Activated effector memory CD4-positive, alpha-beta T cell treated with anti-CD3 and anti-CD28 coated beads, Interleukin-2, amount 50 U/mL, for 16 hours (primary cell): ENCODE data around the gene LIFR.

Source experiments
- DNase-seq: peaks from one replicate; pipeline ENCODE4 v3.0.0-alpha.2; 2020

LIFR gene

DNA sequence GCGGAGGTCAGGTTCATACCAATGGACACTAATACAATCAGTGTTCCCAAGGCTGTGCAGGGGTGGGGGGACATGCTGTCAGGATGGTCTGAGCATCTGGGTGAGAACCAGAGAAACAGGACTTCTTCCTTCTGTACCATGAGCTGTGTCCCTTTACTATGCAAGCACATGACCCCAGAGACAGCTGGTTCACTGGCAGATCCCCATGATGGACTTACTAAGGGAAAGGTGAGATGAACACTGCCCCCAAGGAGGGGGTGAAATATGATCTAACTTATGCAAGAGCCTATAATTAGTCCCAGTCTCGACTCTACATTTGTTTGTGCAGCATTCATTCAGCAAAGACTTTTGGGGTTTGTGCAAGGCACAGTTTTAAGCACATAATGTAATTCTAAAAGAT, 91.4 kb downstream of the LIFR start:
- no peak for DNase-seq

DNA sequence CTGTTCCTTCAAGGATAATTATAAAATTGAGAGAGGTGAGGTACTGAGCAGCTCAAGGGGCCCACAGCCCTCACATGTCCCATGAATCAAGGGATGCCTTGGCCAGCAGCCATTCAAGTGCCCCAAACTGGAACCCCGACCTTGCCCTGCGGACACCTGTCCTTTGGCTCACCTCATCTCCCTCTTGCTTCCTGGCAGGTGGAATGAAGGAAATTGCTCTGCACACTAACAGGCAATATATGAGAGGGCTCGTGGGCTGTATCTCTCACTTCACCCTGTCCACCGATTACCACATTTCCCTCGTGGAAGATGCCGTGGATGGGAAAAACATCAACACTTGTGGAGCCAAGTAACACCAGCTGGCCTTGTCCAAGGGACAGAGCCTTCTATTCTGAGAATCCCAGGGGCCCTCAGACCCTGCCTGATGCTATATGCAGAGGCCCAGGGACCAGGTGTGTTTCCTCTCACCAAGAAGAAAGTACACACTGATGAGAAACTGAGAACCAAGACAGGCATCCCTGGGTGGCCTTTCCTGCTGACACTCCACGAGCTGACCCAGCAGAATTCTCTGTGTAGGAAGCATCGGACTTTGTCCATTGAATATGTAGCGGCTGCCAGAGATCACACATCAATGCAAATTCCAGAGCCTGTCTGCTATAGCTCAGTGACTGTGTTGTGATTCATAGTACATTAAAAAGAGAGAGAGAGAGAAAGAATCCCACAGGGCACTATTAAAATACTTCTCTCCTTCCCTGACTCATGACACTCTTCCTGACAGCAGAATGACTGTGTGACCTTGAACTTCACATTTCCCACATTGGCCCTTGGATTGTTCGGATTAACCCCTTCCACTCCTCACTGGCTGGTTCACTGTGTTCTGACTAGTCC, 92.6 kb downstream of the LIFR start:
- no peak for DNase-seq

DNA sequence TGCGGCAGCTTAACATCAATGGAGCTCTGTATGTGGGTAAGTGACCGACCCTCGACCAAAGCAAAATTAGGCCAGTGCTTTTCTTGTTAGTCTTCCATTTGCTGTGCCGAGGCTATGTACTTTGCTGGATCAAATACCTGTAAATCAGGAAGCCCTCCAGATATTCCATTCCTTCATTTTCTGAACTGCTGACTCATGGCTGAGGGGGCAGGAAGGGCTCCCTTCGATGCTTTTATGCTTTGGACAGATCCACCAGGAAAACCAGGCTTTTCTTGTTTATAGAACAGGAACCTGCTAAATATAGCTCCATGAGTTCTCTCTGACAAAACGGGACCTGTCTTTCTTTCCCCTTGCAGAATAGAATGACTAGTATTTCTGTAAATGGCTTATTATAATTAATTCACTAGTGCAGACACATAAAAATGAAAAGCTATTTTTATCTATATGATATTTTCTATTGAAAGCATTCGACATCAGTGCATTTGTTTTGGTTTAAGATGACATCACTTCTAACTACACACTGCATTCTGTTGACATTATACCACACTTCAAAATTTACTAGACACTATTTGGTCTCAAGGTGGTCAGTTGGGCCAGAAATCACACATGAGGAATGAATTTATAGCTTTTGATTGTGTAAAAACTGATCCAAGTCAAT, 93.3 kb downstream of the LIFR start:
- no peak for DNase-seq

DNA sequence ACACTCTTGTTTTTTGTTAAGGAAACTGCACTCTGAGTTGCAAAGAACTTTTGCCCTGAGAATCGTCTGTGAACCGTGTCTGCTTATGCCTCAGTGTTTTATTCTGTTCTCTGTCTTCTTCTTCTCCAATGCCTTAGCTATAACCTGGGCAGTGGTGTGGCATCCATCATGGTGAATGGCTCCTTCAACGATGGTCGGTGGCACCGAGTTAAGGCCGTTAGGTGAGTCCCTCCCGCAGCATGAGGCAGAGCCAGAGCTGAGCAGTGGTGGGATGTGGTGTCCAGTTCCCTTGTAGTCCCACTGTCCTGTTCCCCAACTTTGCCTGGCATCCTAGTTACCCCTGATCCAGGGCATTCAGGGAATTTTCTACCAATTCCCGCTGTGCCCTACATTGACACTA, 98.3 kb downstream of the LIFR start:
- no peak for DNase-seq

DNA sequence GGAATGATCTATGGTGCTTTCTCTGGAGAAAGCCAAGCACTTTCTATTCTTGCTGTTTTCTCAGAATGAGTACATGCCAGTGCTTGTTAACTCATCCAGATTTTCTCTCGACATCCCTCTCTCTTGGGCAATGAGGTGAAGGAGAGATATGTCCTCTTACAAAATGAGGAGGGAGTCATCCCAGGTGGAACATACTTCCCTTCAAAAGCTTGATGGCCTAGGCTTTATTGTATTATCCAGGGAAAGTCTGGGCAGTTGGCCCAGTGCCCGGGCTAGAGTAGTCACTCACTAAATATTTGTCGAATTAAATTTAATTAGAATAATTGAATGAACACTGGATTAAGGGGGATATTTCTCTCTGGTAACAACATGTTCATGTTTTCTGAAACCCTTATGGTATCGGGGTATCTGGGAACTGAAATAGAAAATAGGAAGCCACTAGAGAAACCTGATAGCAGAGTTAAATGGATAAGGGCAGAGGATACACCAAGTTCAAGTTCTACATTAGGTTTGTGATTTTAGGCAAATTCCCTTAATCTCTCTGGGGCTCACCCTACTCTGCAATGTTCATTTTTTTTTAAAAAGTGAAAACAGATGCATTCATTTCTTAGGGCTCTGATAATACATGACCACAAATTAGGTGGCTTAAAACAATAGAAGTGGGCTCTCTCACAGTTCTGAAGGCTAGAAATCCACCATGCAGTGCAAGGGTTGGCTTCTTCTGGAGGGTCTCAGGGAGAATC, 99.6 kb downstream of the LIFR start:
- no peak for DNase-seq

DNA sequence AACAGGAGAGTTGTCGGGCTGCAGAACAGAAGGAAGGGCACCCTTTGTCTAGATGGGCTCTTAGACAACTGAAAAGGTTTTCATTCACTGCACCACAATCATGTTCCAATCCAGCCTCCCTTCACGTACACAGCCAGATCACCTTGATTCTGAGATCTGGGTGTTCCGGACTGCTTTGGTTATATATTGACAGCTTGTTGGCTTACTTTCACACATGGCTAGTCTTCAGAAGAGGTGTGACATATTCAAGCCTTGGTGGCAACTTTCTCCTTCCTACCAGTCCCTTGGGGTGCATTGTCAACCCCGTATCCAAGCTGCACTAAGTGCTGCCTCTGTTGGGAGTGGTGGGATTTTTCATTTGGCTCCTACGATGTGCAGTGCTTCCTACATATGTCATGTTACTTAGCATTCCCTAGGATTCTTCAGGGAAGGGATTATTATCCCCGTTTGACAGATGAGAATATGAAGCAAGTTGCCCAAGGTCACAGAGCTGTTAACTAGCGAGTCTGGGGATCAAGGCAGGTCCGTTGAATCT, 100.6 kb downstream of the LIFR start:
- DNase-seq: no peak

DNA sequence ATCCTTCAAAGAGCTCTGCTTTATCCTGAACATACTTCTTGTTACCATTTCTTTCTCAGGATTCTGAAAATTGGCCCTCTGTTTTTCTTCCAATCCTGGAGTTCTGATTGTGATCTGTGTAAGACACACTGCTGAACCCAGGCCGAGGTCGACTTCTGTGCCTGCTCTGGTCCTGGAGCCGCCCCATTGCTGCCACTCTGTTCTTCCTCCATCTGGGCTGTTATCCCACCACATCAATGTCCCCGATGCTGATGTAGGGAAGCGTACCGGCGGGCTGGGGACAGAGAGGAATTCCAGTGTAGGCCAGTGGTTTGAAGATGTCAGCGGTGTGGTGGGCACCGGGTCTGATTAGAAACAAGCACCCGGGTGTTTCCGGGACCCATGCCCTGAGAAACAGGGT, 102.5 kb downstream of the LIFR start:
- DNase-seq: no peak

DNA sequence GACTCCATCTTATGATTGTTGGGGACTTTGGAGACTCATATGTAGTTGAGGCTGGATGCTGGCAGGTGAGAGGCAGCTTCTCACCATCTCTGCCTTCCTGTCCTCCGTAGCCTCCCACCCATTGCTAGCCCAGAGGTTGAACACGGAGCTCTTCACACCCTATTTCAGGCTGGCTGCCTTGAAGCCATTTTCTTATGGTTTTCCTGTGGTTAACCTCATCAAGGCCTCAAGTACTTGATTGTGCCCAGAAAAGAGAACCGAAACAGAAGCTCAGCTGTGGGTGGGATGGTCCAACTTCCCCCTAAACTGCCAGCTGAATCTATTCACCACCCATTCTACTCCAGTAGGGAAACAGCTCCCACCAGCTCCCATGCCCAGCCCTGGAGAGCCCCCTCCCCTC, 102.9 kb downstream of the LIFR start:
- DNase-seq: peak; percentile 72

DNA sequence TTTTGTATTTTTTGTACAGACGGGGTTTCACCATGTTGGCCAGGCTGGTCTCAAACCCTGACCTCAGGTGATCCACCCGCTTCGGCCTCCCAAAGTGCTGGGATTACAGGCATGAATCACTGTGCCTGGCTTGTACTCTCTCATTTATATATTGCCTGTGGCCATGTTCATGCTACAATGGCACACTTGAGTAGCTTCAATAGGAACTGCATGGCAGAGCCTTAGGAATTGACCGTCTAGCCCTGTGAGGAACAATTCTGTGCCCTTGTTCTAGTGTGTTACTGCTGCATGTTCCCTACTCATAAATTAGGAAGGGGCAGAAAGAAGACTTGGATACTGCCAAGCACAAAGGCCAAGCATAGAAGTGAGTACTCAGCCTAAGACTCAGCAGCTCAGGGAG, 104.2 kb downstream of the LIFR start:
- DNase-seq: no peak

DNA sequence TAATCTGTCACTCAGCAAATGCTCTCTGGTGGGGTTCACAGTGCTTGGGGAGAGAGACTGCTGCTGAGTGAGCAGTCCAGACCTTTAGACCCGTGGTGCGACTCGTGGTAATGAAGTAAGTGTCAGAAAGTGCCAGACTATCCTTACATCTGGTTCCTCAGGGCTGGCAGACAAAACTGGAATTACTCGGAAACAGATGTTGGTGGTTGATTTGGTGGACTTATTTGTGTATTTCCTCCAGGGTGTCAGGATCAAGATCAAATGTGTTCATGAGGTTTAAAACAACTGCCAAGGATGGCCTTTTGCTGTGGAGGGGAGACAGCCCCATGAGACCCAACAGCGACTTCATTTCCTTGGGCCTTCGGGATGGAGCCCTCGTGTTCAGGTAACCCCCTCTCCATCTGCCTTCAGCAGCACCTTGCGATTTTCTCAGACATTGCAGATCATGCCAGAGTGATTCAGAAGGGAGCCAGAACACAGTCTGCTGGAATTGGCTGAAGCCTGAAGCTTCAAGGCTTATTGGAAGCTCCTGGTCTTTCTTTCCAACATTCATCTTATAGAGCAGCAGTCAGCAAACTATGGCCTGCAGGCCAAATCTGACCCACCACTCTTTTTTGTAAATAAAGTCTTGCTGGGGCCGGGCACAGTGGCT, 105.2 kb downstream of the LIFR start:
- DNase-seq: no peak

DNA sequence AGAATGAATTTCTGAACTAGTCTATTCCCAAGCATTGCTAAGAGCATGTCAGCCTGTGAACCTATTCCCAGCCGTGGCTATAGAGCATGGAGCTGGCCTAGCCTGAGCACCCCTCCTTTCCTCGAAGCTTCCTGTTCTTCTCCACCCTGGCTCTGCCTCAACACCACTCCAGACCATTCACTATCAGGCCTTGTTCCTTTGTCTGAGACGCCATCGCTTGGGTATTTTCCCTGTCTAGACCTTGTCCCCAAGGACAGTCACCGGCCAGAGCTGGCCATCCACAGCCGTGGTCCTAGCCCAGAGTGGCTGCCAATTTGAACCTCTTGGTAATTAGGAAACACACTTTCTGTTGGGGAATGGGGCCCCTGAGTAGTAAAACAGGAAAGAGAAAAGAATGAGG, 105.8 kb downstream of the LIFR start:
- DNase-seq: no peak

DNA sequence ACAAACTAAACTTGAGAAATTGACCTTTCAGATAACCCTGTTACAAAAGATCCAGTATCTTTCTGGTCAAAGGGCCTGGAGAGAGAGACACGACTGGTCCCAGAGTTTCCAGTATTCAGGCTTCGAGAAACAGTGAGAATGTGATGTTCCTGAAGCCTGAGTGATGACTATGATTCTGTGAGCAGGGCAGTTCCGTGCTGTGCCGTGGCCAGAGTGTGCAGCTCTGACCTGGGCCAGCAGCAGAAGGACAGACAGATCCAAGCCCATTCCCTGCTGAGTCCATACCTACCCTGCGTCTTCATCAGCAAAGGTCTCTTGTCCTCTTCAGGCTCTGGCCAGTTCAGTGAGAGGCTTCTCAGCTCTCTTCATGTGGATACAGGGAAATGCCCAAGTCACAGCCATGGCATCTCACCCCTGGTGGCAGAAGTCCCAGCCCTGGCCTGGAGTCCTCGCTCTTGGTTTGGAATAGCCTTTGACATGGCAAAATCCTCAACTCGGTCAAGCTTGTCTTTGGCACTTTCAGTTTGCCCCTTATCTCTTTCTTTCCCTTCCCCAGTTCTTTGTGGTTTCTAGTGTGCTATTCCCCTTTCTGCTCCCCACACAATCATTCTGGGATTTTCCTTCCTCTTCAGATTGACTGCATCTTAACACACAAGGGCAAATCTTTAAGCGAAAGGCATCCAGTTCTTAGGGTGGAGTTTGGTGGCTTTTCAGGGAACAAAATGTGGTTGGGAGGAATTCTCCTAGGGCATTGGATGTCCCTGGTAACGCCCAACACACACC, 107.7 kb downstream of the LIFR start:
- no peak for DNase-seq

DNA sequence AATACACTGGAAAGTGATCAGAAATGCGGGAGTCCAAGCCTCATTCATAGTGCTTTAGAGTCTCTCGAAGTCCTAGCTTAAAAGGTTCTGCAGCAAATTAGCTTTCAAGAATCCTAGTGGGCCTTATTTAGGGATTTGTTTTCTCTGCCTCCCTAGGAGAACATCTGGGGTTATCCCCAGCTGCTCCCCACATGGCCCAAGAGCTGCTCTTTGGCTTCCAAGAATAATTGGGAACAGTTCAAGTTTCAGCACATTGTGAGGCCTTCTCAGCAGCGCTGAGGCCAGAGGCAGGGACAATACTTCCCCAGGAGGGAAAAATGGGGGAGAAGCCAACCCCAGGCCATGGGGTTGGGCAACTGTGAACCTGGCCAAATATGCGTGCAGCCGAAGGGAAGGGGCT, 108.7 kb downstream of the LIFR start:
- DNase-seq: no peak

DNA sequence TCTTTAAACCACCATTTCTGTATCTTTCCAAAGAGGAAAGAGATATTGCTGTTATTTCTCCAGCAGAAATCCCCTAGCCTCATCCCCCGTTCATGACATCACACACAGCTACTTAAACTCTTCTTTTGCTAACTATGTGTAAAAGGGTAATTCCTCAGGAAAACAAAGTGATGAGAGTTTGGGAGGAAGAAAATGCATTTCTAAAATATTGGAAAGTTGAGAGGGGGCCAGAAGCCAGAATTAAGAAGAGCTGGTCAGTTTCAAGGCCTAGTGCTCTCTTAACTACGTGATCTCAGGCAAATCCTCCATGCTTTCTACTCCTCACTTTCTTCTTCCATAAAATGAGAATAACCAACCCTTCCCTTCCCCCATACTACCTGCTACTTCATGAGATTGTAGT, 109.4 kb downstream of the LIFR start:
- no peak for DNase-seq

DNA sequence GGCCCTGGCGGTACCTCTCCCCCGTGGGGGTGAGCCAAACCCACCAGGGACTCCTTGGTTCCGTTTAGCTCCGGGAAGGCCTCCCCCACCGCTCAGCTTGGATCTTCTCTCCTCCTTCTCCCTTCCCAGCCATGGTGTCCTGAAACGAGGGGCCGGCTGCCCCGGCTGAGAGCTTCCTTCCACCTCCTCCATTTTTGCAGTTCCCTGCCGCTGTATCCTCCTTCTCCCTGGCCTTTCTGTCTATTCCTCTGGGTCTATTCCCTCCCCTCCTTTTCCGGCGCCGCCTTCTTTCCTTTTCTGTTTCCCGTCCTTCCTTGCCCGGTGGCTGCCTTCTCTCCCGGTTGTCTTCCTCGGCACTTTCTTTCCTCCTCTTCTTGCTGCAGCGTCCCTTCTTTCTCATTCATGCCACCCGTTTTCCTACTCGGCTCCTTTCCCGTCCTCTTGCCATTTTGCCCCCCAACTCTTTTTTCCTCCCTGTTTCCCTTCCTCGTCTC, 110.4 kb downstream of the LIFR start:
- DNase-seq: no peak

DNA sequence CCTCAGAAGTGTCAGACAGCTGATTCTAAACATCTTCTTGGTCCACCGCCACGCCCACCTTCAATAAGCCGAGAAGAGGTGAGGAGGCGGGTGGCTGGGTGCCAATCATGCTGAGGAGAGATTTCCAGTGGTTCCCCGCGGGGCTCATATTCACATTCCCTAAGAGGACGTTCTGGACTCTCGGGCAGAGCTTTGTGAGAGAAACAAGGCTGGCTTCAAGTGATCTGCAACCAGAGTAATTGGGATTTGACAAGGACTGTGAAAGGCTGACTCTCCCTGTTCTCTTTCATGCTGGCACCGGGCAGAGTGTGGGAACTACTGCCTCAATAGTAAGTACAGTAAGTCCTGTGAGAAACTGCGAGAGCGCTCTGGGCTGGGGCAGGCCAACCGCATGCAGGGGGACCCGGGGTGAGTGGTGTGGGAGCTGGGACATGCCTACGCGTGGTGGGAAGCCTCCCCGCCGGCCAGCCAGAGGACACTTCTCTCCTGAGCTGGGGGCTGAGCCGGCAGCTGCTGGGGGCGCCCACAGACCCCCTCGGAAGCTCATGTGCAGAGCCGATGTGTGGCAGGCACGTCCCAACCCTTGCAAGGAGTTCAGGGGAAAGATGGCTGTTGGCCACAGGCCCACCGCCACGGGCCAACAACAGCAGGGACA, 110.9 kb downstream of the LIFR start:
- DNase-seq: no peak

DNA sequence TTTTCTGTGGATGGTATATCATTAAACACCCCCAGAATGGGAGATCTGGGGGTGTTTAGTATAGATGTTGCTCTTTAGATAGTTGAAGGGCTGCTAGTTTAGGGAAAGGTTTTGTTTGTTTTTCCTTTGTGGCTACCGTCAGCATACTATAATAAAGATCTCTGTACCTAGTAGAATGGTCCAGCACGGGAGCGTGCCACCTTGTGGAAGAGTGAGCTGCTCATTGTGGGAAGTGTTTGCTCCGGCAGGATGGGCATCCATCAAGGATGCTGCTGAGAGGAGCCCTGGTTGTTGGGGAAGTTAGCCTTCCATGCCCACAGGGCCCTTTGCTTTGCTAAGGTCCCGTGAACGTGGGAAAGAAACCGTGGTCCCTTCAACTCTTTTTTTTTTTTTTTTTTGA, 113.1 kb downstream of the LIFR start:
- DNase-seq: no peak

DNA sequence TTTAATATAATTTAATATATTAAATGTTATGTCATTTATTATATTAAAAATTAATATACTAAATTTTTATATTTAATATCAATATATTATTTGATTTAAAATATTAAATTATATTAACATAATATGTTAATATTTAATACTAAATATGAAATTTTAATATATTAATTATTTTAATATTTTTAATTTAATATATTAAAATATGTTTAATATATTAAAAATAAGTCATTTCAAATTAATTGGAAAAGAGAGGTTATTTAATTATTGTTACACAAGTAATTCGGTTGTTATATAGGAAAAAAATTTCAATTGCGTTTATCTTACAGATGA, 114.2 kb downstream of the LIFR start:
- no peak for DNase-seq

DNA sequence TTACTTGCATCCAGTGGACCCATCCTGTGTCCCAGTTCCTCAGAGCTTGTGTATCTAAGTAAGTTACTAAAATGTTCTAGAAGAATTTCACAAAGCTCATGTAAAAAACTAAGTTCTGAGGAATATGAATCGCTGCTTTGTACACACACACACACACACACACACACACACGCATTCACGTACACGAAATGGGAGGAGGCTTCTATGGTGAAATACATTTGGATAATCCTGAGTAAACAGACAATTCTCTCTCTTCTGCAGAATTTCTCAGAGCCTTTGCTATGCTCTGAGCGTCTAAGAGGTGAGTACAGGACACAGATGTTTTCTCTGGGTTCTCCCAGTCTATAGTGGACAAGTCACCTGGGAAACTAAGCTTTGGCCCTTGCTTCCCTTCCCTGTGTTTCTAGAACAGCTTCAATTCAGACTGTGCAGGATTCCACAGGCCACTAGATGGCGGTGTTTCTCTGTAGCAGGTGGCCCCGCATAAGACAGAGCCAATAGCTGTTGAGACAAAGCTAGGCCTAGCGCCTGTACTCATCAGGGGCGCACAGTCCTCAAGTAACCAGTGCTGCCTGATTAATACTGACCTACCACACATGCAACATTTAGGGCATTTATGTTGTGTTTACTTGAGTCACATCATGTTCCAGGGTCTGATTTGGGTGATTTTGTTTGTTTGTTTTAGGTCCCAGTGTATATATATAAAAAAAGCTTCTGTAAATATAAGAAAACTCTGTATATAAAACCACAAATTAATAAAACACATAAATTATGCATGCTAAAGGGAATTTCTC, 114.8 kb downstream of the LIFR start:
- peak; percentile 91 for DNase-seq

DNA sequence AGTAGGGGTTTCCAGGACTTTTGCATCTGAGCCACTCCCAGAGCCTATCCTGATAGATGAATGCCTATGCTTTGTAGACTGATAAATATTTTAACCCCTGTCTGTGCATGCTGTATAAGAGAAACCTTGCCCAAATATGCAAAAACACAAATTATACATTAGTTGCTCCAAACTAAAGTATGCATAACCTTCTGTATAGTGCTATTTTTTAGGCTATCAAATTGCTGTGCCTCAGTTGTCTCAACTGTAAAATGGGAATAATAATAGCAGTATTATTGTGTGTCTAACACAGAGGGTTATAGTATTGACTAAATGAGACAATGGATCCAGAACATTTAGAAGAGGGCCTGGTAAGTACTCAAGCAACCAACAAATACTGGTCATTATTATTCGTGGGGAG, 117.7 kb downstream of the LIFR start:
- DNase-seq: no peak
